H54 (cell line): Measurements from ENCODE around the gene SLC30A4.
A peak's percentile ranks its signal among the peaks of the same experiment; 100 is the strongest.
"Not testable (repeated sequence)": the region's sequence is repeated elsewhere in the genome, so short reads cannot be mapped to it uniquely, and the experiment has no call there.

Experiments used
- DNase-seq: peaks from one replicate; pipeline ENCODE4 v3.0.0; 2011; ENCODE audit warnings: low spot score, mixed read lengths; ENCODE audit not compliant: insufficient read length
- FAIRE-seq: peaks from 3 replicates; lab custom pipeline; 2011; peaks lifted over from hg19 to GRCh38; lab: Jason Lieb, UNC
- POLR2A ChIP-seq: IDR thresholded peaks from 2 replicates; pipeline ENCODE4 v1.6.1; 2011; ENCODE audit warnings: low read depth, mild to moderate bottlenecking, low read length

SLC30A4 gene

GRCh38 chr15:45535486-45536042, 13.0 kb upstream of the SLC30A4 start:
- no peak for TF ChIP-seq POLR2A
- no peak for DNase-seq
- FAIRE-seq, result no peak

- FAIRE-seq (no peak), DNase-seq (no peak)
- TF ChIP-seq POLR2A, result no peak
Observed at GRCh38 chr15:45534821-45535220, 12.3 kb upstream of the SLC30A4 start.

GRCh38 chr15:45532892-45533291, 10.3 kb upstream of the SLC30A4 start:
- not testable (repeated sequence) for DNase-seq, FAIRE-seq

GRCh38 chr15:45529613-45530012, 7.1 kb upstream of the SLC30A4 start:
- FAIRE-seq, result no peak
- no peak for TF ChIP-seq POLR2A
- DNase-seq, result no peak

GRCh38 chr15:45527086-45527485, 4.5 kb upstream of the SLC30A4 start:
- no peak for FAIRE-seq
- TF ChIP-seq POLR2A, result no peak
- no peak for DNase-seq

- FAIRE-seq, result no peak
- no peak for TF ChIP-seq POLR2A
- DNase-seq, result no peak
Observed at GRCh38 chr15:45523166-45523460, 558 bp upstream of the SLC30A4 start.

- DNase-seq (no peak), FAIRE-seq (no peak)
- no peak for TF ChIP-seq POLR2A
Observed at GRCh38 chr15:45521596-45522327, 793 bp downstream of the SLC30A4 start.

GRCh38 chr15:45510758-45511280, 11.7 kb downstream of the SLC30A4 start:
- no peak for DNase-seq
- no peak for FAIRE-seq
- TF ChIP-seq POLR2A, result no peak

GRCh38 chr15:45507143-45507542, 15.4 kb downstream of the SLC30A4 start:
- not testable (repeated sequence) for FAIRE-seq, DNase-seq

GRCh38 chr15:45499426-45499825, 23.1 kb downstream of the SLC30A4 start:
- DNase-seq (no peak), FAIRE-seq (peak; percentile 70)
- no peak for TF ChIP-seq POLR2A

- FAIRE-seq, result no peak
- TF ChIP-seq POLR2A, result no peak
- no peak for DNase-seq
Observed at GRCh38 chr15:45498701-45499100, 23.9 kb downstream of the SLC30A4 start.

- FAIRE-seq (no peak), DNase-seq (no peak)
- no peak for TF ChIP-seq POLR2A
Observed at GRCh38 chr15:45497261-45497660, 25.3 kb downstream of the SLC30A4 start.

GRCh38 chr15:45496658-45497057, 25.9 kb downstream of the SLC30A4 start:
- TF ChIP-seq POLR2A, result no peak
- no peak for FAIRE-seq

GRCh38 chr15:45495588-45495987, 27.0 kb downstream of the SLC30A4 start:
- DNase-seq (no peak), FAIRE-seq (no peak)
- TF ChIP-seq POLR2A, result no peak

More at GRCh38 chr15:45496658-45497057, 25.9 kb downstream of the SLC30A4 start:
- no peak for DNase-seq

- TF ChIP-seq POLR2A, result no peak
- FAIRE-seq, result no peak
- DNase-seq, result no peak
Observed at GRCh38 chr15:45489690-45490238, 32.8 kb downstream of the SLC30A4 start.
